ENCODE data around the gene MAST4. TPM values are rescaled to one million over a fixed set of nuclear protein-coding genes. Genes with fewer than 3 reads are reported as not detected.

The MAST4 gene
- total RNA-seq, 1 experiment from 2014 or later: 3.3 TPM

DNA sequence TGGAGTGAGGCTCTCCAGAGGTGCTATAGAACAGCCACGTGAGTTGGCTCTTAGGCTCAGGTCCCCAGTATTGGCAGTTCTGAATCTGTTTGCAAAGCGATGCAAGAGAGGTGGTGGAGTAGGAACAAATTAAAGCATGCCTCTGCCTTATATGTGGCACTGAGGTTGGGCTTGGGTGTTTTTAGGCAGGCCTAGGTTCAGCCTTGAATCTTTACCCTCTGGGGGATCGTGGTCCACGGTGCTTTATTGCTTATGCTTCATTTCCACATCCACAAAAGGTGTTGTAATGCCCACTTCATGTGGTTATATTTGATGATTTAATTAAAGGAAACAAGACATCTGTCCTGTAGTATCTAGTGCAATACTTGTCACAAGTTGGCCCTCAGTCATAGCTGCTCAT lies 544.2 kb downstream of the MAST4 start:
- Histone ChIP-seq H3K4me1 (no peaks in the 10 kb centered on the region; the same call in 1 of the 2 replicates), H3K4me3 (no peak overlapping the region), H3K36me3 (no peaks in the 10 kb centered on the region; the same call in 1 of the 2 replicates), H3K27ac (no peak overlapping the region), H3K27me3 (no peaks in the 10 kb centered on the region), H3K9me3 (replicated peaks) (no peaks in the 10 kb centered on the region)
- no peak for DNase-seq

DNA sequence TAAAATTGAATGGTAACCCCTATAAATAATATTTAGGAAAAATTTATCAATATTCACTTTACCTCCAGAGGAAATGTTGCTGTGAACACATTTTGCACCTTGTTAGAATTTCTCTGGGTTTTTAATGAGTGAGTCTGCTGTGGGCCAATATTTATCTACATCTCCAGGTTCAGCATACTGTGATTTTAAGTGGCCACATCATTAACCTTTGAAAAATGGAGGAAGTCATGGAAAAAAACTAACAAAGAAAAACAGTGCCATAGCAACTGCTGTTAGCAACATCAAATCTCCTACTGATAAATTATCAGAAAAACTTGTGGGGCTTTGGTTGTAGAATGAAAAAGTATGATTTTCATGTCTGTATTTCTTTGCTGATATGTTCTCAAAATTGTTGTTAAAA lies 545.5 kb downstream of the MAST4 start:
- Histone ChIP-seq H3K36me3 (no peaks in the 10 kb centered on the region; the same call in 1 of the 2 replicates), H3K9me3 (replicated peaks) (no peaks in the 10 kb centered on the region), H3K27me3 (no peaks in the 10 kb centered on the region), H3K27ac (no peak overlapping the region), H3K4me1 (no peaks in the 10 kb centered on the region; the same call in 1 of the 2 replicates), H3K4me3 (no peak overlapping the region)
- no peak for DNase-seq

DNA sequence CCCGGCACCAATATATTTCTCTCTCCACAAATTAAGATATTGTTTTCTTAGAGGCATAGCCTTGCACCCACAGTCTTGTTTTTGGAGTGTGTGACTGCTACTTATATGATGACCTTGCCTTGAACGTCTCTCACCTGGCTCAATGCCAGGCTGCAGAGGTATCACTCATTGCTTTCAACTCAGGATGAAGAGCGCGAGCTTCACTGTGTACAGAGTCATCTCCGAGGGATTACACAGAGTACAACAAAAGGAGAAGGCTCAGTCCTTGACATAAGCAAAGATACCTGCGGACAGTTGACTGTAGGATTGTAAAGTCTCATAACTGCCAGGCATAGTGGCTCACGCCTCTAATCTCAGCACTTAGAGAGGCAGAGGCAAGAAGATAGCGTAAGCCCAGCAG lies 546.6 kb downstream of the MAST4 start:
- Histone ChIP-seq H3K4me1 (no peaks in the 10 kb centered on the region; the same call in 1 of the 2 replicates), H3K9me3 (replicated peaks) (no peaks in the 10 kb centered on the region), H3K27ac (no peak overlapping the region), H3K36me3 (no peaks in the 10 kb centered on the region; the same call in 1 of the 2 replicates), H3K27me3 (no peaks in the 10 kb centered on the region), H3K4me3 (no peak overlapping the region)
- DNase-seq: no peak

DNA sequence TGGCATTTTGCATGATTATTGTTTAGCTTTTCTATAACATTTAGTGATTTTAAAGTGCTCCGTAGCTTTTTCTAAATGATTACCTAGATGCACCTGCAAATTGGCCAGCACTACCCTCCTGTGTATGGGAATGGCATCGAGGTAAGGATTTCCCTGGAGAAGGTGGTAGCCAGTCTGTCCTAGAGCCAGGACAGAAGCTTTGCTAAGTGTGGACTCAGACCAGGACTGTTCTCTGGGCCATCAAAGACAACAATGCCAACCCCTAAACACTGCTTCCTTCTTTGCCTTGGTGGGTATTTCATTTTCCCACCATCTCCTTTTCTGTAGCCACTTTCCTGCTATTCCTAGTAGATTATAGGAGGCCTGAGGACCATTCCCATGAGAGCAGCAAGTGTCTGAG lies 547.4 kb downstream of the MAST4 start:
- no peaks in the 10 kb centered on the region for H3K9me3 ChIP-seq (replicated peaks)
- no peak overlapping the region for H3K27ac ChIP-seq
- no peaks in the 10 kb centered on the region; the same call in 1 of the 2 replicates for H3K4me1 ChIP-seq
- H3K27me3 ChIP-seq: no peaks in the 10 kb centered on the region
- no peak overlapping the region for H3K4me3 ChIP-seq
- no peak for DNase-seq
- H3K36me3 ChIP-seq: no peaks in the 10 kb centered on the region; the same call in 1 of the 2 replicates

DNA sequence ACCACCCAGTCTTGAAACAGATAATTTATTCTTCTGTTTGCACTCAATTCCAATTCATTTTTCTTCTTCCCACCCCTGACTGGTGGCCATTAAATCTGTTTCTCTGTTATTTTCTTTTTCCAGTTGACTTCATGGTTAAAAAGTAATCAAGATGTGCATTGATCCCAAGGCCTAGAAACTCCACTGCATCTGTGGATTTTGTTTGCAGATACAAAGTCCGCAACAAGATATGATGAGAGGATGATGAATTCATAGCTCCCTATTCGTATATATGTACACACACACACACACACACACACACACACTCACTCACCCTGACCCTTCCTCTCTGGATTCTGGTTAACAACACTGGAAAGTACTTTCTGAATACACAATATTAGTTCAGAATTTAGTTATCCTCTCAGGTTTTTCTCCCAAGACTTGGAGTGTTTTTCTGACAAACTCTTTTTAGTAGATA lies 548.0 kb downstream of the MAST4 start:
- Histone ChIP-seq H3K4me1 (no peaks in the 10 kb centered on the region; the same call in 1 of the 2 replicates), H3K9me3 (replicated peaks) (no peaks in the 10 kb centered on the region), H3K27ac (no peak overlapping the region), H3K4me3 (no peak overlapping the region), H3K27me3 (no peaks in the 10 kb centered on the region), H3K36me3 (no peaks in the 10 kb centered on the region; the same call in 1 of the 2 replicates)
- no peak for DNase-seq

DNA sequence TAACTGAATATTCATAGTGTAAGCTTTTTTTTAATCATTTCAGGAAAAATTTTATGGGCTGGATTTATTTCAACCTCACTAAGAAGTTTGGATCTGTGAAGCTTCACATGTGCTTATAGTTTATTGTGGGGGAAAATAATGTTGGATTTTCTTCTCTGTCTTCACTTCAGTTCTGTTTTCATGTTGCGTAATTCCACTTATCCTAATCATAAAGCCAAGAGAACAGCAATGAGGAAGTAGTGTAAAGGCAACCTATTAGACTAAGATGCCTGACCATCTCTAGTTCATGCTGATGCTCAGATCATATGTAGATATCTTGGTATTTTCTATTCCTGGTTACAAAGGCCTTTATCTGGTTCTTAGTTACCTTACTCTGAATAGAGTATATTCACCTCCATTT lies 550.4 kb downstream of the MAST4 start:
- DNase-seq: no peak
- Histone ChIP-seq H3K4me3 (no peak overlapping the region), H3K27ac (no peak overlapping the region), H3K4me1 (no peaks in the 10 kb centered on the region), H3K27me3 (no peaks in the 10 kb centered on the region), H3K9me3 (replicated peaks) (no peaks in the 10 kb centered on the region), H3K36me3 (no peaks in the 10 kb centered on the region; the same call in 1 of the 2 replicates)

DNA sequence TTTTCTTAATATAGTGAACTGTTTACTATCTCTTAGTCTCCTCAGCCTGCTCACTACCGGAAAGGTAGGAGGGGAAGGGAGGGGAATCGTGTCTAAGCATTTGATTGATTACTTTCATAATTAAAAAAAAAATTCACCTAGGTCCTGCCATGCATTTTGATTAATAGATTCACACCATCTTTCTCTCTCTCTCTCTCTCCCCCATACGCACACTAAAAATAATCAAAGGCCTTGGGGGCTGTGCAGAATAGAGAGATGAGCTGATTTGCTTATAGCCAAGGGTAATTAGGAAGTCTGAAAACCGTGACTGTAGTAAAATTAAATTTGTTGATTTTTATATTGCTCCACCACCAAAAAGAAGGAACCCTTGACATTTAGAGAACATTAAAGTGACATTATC lies 550.8 kb downstream of the MAST4 start:
- no peak overlapping the region for H3K27ac ChIP-seq
- H3K36me3 ChIP-seq: no peaks in the 10 kb centered on the region; the same call in 1 of the 2 replicates
- no peak for DNase-seq
- no peaks in the 10 kb centered on the region for H3K27me3 ChIP-seq
- no peaks in the 10 kb centered on the region for H3K9me3 ChIP-seq (replicated peaks)
- H3K4me1 ChIP-seq: no peaks in the 10 kb centered on the region
- no peak overlapping the region for H3K4me3 ChIP-seq

DNA sequence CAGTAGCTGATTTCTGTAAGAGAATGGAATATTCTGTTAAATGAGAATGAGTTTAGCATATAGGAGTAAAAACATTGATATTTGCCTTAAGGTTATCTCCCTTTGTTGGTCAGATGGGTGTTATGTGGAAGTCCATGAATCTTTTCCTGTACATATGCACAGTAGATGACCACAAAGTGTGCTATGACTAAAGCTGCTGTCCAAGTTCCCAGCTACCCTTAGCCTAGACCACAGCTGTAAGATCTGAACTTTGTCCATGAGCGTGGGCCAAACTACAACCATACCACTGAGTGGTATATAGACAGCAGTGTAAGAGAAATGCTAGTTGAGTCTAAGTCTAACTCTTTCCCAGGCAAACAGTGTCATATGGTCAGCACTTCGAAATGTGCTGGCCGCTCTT lies 551.6 kb downstream of the MAST4 start:
- no peak for DNase-seq

DNA sequence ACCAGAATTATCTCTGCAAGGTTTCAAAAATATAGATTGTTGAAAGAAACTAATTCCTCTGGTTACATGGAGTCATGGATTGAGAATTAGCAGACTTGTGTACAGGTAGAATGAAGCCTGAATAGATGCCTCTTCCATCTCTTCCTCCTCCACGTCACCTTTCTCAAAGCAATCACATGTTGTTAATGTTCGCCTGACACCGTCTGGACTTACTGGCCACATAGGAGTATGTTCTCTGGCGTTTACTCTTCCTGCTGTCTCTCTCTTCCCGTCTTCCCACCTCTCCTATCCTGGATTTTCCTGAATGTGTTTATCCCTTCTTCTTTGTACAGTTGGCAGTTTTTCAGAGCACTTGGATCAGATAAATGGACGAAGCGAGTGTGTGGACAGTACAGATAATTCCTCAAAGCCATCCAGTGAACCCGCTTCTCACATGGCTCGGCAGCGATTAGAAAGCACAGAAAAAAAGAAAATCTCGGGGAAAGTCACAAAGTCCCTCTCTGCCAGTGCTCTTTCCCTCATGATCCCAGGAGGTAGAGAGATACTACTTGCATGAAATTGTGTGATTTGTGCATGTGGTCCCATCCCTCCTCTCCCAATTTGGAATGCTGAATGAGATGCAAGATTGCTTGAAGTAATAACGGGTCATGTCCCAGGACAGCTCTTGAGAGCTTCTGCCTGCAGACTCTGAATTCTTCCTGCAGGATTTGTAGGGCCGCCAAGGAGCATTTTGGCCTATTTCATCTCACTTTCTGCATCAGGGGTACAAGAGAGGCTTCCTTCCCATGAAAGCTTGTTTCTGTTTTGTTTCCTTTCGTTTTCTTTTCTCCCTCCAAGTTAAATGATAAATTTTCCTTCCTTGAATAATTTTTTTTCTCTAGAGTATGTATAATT lies 553.1 kb downstream of the MAST4 start:
- Histone ChIP-seq H3K4me3 (no peak overlapping the region), H3K27ac (no peak overlapping the region), H3K27me3 (no peaks in the 10 kb centered on the region), H3K4me1 (no peaks in the 10 kb centered on the region), H3K36me3 (no peaks in the 10 kb centered on the region; the same call in 1 of the 2 replicates), H3K9me3 (replicated peaks) (no peaks in the 10 kb centered on the region)
- no peak for DNase-seq

More for the DNA sequence above, 551.6 kb downstream of the MAST4 start:
- H3K4me1 ChIP-seq: no peaks in the 10 kb centered on the region
- H3K4me3 ChIP-seq: no peak overlapping the region
- no peak overlapping the region for H3K27ac ChIP-seq
- no peaks in the 10 kb centered on the region for H3K9me3 ChIP-seq (replicated peaks)
- no peaks in the 10 kb centered on the region; the same call in 1 of the 2 replicates for H3K36me3 ChIP-seq
- no peaks in the 10 kb centered on the region for H3K27me3 ChIP-seq

DNA sequence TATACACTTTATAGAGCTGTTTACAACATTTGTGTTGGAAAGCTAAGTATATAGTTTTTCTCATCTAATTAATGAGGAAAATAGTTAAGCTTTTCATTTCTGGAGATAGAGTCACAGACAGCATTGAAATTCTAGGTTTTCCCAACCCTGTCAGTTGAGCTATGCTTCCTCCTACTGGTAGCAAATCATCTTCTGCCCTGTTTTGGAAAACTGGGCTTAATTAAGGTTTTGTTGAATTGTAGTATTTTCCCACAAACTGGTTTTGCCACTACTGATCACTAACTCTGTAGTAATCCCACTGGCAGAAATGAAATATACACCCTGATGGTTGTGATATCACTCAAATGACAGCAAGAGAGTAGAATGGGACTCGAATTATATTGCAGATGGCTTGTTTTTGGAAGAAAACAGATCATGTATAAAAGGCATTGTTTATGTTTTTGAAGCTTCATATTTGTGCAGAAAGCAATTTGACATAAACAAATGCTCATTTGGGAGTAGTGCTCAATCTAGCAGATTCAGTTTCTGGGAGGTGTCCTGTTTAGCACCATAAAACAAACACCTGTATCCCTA lies 553.8 kb downstream of the MAST4 start:
- H3K27me3 ChIP-seq: no peaks in the 10 kb centered on the region
- H3K36me3 ChIP-seq: no peaks in the 10 kb centered on the region; the same call in 1 of the 2 replicates
- H3K9me3 ChIP-seq (replicated peaks): no peaks in the 10 kb centered on the region
- peak in 1 of 2 experiments; percentile 20 for DNase-seq
- H3K4me1 ChIP-seq: no peaks in the 10 kb centered on the region
- no peak overlapping the region for H3K4me3 ChIP-seq
- H3K27ac ChIP-seq: no peak overlapping the region

DNA sequence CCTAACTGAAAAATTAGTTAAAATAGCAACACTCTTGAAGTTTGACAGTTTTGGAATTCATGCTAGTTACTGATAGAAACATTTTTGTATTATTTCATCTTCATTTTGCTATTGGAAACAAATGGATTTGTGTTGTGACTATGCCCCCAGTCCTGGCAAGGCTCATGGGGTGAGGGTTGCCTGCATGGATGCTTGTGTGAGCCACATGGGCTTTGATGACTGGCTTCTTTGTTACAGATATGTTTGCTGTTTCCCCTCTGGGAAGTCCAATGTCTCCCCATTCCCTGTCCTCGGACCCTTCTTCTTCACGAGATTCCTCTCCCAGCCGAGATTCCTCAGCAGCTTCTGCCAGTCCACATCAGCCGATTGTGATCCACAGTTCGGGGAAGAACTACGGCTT lies 556.2 kb downstream of the MAST4 start:
- H3K27ac ChIP-seq: no peak overlapping the region
- H3K9me3 ChIP-seq (replicated peaks): no peaks in the 10 kb centered on the region
- H3K4me3 ChIP-seq: no peak overlapping the region
- no peaks in the 10 kb centered on the region for H3K4me1 ChIP-seq
- no peak for DNase-seq
- no peaks in the 10 kb centered on the region for H3K27me3 ChIP-seq
- H3K36me3 ChIP-seq: no peaks in the 10 kb centered on the region

DNA sequence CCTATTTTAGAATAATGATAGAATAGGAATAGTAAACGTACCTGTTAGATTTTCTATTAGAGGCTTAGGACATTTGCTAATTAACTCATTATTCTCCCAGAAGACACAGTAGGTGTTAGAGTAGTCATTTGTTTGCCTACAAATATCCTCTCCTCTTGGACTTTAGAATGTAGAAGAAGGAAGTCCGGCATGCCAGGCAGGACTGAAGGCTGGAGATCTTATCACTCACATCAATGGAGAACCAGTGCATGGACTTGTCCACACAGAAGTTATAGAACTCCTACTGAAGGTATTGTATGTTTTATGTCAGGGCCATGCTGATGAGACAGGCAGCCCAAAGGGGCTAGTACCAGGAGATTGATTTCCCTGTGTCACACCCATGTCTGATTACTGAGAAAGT lies 557.1 kb downstream of the MAST4 start:
- Histone ChIP-seq H3K36me3 (no peaks in the 10 kb centered on the region), H3K27me3 (no peaks in the 10 kb centered on the region), H3K4me3 (no peak overlapping the region), H3K9me3 (replicated peaks) (no peaks in the 10 kb centered on the region), H3K27ac (no peak overlapping the region), H3K4me1 (no peaks in the 10 kb centered on the region)
- no peak for DNase-seq

DNA sequence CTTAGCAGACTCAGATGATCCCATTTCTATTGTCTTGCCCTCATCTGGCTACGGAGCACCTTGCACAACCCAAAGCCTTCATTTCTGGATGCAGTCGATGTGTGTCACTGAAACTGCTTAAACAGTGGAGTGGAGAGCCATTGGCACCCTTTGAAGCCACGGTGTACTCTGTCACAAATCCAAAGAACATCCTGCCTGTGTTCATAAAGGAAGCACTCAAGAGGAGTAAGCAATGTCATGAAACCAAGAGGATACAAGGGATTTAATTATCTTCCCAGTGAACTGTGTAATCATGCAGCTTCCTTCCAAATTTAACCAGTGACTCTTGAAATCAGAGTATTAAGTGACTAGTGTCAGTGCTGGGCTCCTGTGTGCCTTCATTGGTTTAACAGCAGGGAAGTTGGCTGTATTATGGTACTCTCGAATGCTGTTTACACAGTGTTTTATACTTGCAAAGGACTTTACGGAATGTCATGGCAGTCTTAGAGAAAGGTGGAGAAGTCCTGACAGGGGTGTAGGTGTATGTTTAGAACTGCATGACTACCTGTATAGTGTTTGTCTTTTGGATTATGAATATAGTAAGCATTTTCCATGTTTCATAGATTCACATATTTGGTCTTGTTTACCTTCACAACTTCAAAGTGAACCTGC lies 558.5 kb downstream of the MAST4 start:
- no peak for DNase-seq
- Histone ChIP-seq H3K4me1 (no peaks in the 10 kb centered on the region), H3K4me3 (no peak overlapping the region), H3K36me3 (no peaks in the 10 kb centered on the region), H3K27me3 (no peaks in the 10 kb centered on the region), H3K27ac (no peak overlapping the region), H3K9me3 (replicated peaks) (no peaks in the 10 kb centered on the region)

DNA sequence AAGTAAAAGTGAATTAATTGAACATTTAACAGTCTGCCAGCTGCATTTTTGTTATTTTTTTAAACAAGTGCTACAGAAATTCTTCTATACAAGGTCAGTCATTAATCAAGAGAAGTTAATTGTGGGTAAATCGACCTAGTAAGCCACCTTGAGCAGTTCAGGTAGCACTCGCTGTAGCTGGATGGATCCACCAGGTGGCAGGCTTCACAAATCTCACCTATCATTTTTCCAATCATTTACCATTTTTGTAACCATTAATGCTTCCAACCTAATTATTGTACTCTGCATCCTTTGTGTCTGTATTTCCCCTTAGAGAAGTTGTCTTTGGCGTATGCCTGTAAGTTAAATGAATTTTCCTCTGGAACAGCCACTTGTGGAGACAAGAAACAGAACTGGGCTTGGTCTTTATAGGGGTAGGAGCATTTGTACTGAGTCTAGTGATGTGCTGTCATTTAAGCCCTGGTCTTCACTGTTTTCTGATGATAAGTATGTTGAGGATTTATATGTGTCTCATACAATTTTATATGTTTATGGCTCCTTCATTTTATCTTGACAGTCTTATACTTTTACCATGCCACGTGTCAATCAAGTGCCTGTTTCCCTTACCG lies 560.9 kb downstream of the MAST4 start:
- no peaks in the 10 kb centered on the region for H3K36me3 ChIP-seq
- H3K27ac ChIP-seq: no peak overlapping the region
- peak in 1 of 2 experiments; percentile 49 for DNase-seq
- H3K4me3 ChIP-seq: no peak overlapping the region
- no peaks in the 10 kb centered on the region for H3K9me3 ChIP-seq (replicated peaks)
- no peaks in the 10 kb centered on the region for H3K4me1 ChIP-seq
- no peaks in the 10 kb centered on the region for H3K27me3 ChIP-seq

All from SJCRH30 (cell line).